ENCODE data around the gene MAGEC2.

MAGEC2 gene

GRCh38 chrX:142186103-142186502 is 19.0 kb downstream of the MAGEC2 start:
- no peak overlapping the region for H3K4me3 ChIP-seq (ENCODE audit: low read depth, low read length)
- DNase-seq: no peak
- no peak for TF ChIP-seq CTCF (IDR thresholded peaks at IDR 0.05; ENCODE audit: low read depth, low read length)
- no peaks in the 10 kb centered on the region for H3K36me3 ChIP-seq
- no peak overlapping the region for H3K27ac ChIP-seq
- H3K27me3 ChIP-seq (ENCODE audit: insufficient read depth, low read depth, severe bottlenecking): peaks cover 10% of the 10 kb centered on the region
- H3K9me3 ChIP-seq (ENCODE audit: severe bottlenecking): no peaks in the 10 kb centered on the region

GRCh38 chrX:142184756-142185602 is 20.1 kb downstream of the MAGEC2 start:
- Histone ChIP-seq H3K4me3 (ENCODE audit: low read depth, low read length) (no peak overlapping the region), H3K27ac (no peak overlapping the region), H3K36me3 (no peaks in the 10 kb centered on the region), H3K9me3 (ENCODE audit: severe bottlenecking) (no peaks in the 10 kb centered on the region), H3K27me3 (ENCODE audit: insufficient read depth, low read depth, severe bottlenecking) (peaks cover 10% of the 10 kb centered on the region)
- no peak for DNase-seq
- TF ChIP-seq CTCF (IDR thresholded peaks at IDR 0.05; ENCODE audit: low read depth, low read length): no peak

- no peak for TF ChIP-seq CTCF (IDR thresholded peaks at IDR 0.05; ENCODE audit: low read depth, low read length)
- Histone ChIP-seq H3K9me3 (ENCODE audit: severe bottlenecking) (no peaks in the 10 kb centered on the region), H3K27me3 (ENCODE audit: insufficient read depth, low read depth, severe bottlenecking) (peaks cover 46% of the 10 kb centered on the region)
Measured at GRCh38 chrX:142156567-142156966, 48.5 kb downstream of the MAGEC2 start.

More at GRCh38 chrX:142156567-142156966, 48.5 kb downstream of the MAGEC2 start:
- Histone ChIP-seq H3K27ac (no peak overlapping the region), H3K4me3 (ENCODE audit: low read depth, low read length) (no peak overlapping the region), H3K36me3 (no peaks in the 10 kb centered on the region)
- no peak for DNase-seq

Measured in WERI-Rb-1 (cell line).